ENCODE measurements around the gene S100Z.
"Not testable (repeated sequence)": the region's sequence is repeated elsewhere in the genome, so short reads cannot be mapped to it uniquely, and the experiment has no call there.

Gene S100Z

GRCh38 chr5:76901522-76901921 lies 51.7 kb downstream of the S100Z start:
- Histone ChIP-seq H4K20me1 (ENCODE audit: insufficient read depth) (no peaks in the 10 kb centered on the region), H3K4me3 (IDR thresholded peaks at IDR 0.05; ENCODE audit: insufficient read depth, low read depth, low read length) (no peak overlapping the region), H3K4me2 (no peak overlapping the region), H3K79me2 (ENCODE audit: insufficient read depth, low read depth) (no peaks in the 10 kb centered on the region), H3K27me3 (ENCODE audit: insufficient read depth, low read depth) (no peaks in the 10 kb centered on the region), H3K36me3 (ENCODE audit: insufficient read depth) (no peaks in the 10 kb centered on the region), H3K9ac (no peak overlapping the region), H2AFZ (ENCODE audit: low read depth) (no peak overlapping the region), H3K4me1 (ENCODE audit: low read depth, poor library complexity, severe bottlenecking) (no peaks in the 10 kb centered on the region), H3K27ac (no peak overlapping the region)
- no peak for TF ChIP-seq CTCF (conservative IDR thresholded peaks at IDR 0.05; ENCODE audit: low read depth, low read length)

- Histone ChIP-seq H3K9ac (no peak overlapping the region), H3K27me3 (ENCODE audit: insufficient read depth, low read depth) (no peaks in the 10 kb centered on the region), H4K20me1 (ENCODE audit: insufficient read depth) (no peaks in the 10 kb centered on the region), H3K4me1 (ENCODE audit: low read depth, poor library complexity, severe bottlenecking) (no peaks in the 10 kb centered on the region), H3K4me3 (IDR thresholded peaks at IDR 0.05; ENCODE audit: insufficient read depth, low read depth, low read length) (no peak overlapping the region), H3K27ac (no peak overlapping the region), H3K4me2 (no peak overlapping the region), H2AFZ (ENCODE audit: low read depth) (no peak overlapping the region), H3K79me2 (ENCODE audit: insufficient read depth, low read depth) (no peaks in the 10 kb centered on the region), H3K36me3 (ENCODE audit: insufficient read depth) (no peaks in the 10 kb centered on the region)
- no peak for TF ChIP-seq CTCF (conservative IDR thresholded peaks at IDR 0.05; ENCODE audit: low read depth, low read length)
Measured at GRCh38 chr5:76908166-76908565, 58.4 kb downstream of the S100Z start.

GRCh38 chr5:76910344-76910933 lies 60.6 kb downstream of the S100Z start:
- H3K4me3 ChIP-seq (IDR thresholded peaks at IDR 0.05; ENCODE audit: insufficient read depth, low read depth, low read length); H3K4me1 ChIP-seq (ENCODE audit: low read depth, poor library complexity, severe bottlenecking); H3K27ac ChIP-seq; H3K79me2 ChIP-seq (ENCODE audit: insufficient read depth, low read depth); H3K9ac ChIP-seq; H3K4me2 ChIP-seq; H3K36me3 ChIP-seq (ENCODE audit: insufficient read depth); H2AFZ ChIP-seq (ENCODE audit: low read depth); H3K27me3 ChIP-seq (ENCODE audit: insufficient read depth, low read depth); H4K20me1 ChIP-seq (ENCODE audit: insufficient read depth): not testable (repeated sequence)

- not testable (repeated sequence) for H2AFZ ChIP-seq (ENCODE audit: low read depth); H3K4me1 ChIP-seq (ENCODE audit: low read depth, poor library complexity, severe bottlenecking); H3K4me2 ChIP-seq; H3K9ac ChIP-seq; H3K36me3 ChIP-seq (ENCODE audit: insufficient read depth); H4K20me1 ChIP-seq (ENCODE audit: insufficient read depth); H3K79me2 ChIP-seq (ENCODE audit: insufficient read depth, low read depth); H3K27ac ChIP-seq; H3K4me3 ChIP-seq (IDR thresholded peaks at IDR 0.05; ENCODE audit: insufficient read depth, low read depth, low read length); H3K27me3 ChIP-seq (ENCODE audit: insufficient read depth, low read depth)
Measured at GRCh38 chr5:76914671-76915070, 64.9 kb downstream of the S100Z start.

GRCh38 chr5:76918539-76918938 lies 68.7 kb downstream of the S100Z start:
- Histone ChIP-seq H3K9ac (no peak overlapping the region), H3K27ac (no peak overlapping the region), H4K20me1 (ENCODE audit: insufficient read depth) (no peaks in the 10 kb centered on the region), H3K79me2 (ENCODE audit: insufficient read depth, low read depth) (no peaks in the 10 kb centered on the region), H3K27me3 (ENCODE audit: insufficient read depth, low read depth) (no peaks in the 10 kb centered on the region), H3K4me1 (ENCODE audit: low read depth, poor library complexity, severe bottlenecking) (no peaks in the 10 kb centered on the region), H2AFZ (ENCODE audit: low read depth) (no peak overlapping the region), H3K4me2 (no peak overlapping the region), H3K36me3 (ENCODE audit: insufficient read depth) (no peaks in the 10 kb centered on the region), H3K4me3 (IDR thresholded peaks at IDR 0.05; ENCODE audit: insufficient read depth, low read depth, low read length) (no peak overlapping the region)
- TF ChIP-seq CTCF (conservative IDR thresholded peaks at IDR 0.05; ENCODE audit: low read depth, low read length) = no peak
